ENCODE measurements around the gene TANC1. TPM values are rescaled to one million over a fixed set of nuclear protein-coding genes. Genes with fewer than 3 reads are reported as not detected.
A peak's percentile ranks its signal among the peaks of the same experiment; 100 is the strongest.

The TANC1 gene
- total RNA-seq, 2 experiments from 2014 or later: 0.41 to 0.47 TPM

DNA sequence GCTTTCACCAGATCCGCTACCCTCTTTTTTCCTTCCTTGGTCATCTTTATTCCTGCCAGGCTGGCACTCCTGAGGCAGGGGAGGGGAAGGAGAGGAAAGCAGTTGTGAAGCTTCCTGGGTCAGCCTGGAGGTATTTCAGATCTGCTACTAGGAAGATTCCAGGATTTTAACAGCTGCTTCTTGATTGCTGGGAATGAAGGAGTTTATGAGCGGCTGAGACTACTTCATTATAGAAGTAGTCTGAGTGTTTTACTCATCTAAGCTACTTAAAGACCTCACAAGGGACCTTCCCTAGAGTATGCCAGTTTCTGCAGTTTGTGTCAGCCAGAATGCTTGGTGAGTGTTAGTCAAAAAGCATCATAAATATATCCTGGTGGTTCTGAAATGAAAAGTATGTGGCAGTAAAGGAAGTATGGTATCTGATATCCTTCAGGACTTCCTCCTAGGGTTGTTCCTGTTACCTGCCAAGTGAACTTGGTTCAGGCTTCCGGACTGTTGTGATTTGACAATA lies 1.9 kb downstream of the TANC1 start:
- no peak overlapping the region for H3K27ac Mint-ChIP-seq
- H3K4me3 Mint-ChIP-seq: peak overlapping the region; percentile 81
- CTCF ChIA-PET: no interaction called here
- Histone ChIP-seq H3K27ac (ENCODE audit: low read depth in 1 of 2, low read length in 2 of 2) (no peak overlapping the region), H3K9me3 (ENCODE audit: control insufficient read depth in 1 of 2, insufficient read depth in 1 of 2, low read length in 2 of 2) (no peaks in the 10 kb centered on the region), H3K27me3 (ENCODE audit: control insufficient read depth in 1 of 2, insufficient read depth in 2 of 2, low read length in 2 of 2) (peaks cover 28 to 44% of the 10 kb centered on the region in 2 experiments), H3K4me3 (ENCODE audit: low read length) (peak overlapping the region; percentile 55), H3K36me3 (ENCODE audit: insufficient read depth, low read length) (no peaks in the 10 kb centered on the region), H3K4me1 (ENCODE audit: insufficient read depth, low read length) (peaks cover 23% of the 10 kb centered on the region)
- intact Hi-C loops (cut with DNase I, micrococcal nuclease): no loop called here
- TF ChIP-seq, protein P1, sequence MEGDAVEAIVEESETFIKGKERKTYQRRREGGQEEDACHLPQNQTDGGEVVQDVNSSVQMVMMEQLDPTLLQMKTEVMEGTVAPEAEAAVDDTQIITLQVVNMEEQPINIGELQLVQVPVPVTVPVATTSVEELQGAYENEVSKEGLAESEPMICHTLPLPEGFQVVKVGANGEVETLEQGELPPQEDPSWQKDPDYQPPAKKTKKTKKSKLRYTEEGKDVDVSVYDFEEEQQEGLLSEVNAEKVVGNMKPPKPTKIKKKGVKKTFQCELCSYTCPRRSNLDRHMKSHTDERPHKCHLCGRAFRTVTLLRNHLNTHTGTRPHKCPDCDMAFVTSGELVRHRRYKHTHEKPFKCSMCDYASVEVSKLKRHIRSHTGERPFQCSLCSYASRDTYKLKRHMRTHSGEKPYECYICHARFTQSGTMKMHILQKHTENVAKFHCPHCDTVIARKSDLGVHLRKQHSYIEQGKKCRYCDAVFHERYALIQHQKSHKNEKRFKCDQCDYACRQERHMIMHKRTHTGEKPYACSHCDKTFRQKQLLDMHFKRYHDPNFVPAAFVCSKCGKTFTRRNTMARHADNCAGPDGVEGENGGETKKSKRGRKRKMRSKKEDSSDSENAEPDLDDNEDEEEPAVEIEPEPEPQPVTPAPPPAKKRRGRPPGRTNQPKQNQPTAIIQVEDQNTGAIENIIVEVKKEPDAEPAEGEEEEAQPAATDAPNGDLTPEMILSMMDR (IDR thresholded peaks at IDR 0.05): no peak
- DNase-seq (no peak), ATAC-seq (ENCODE audit: poor library complexity) (no peak)
- H3K4me1 Mint-ChIP-seq (ENCODE audit: low read depth): peaks cover 16% of the 10 kb centered on the region
- POLR2A ChIA-PET: no interaction called here
- H3K27me3 Mint-ChIP-seq: peaks cover 66% of the 10 kb centered on the region
- H3K36me3 Mint-ChIP-seq (ENCODE audit: low read depth): no peaks in the 10 kb centered on the region
- H3K9me3 Mint-ChIP-seq: no peaks in the 10 kb centered on the region

DNA sequence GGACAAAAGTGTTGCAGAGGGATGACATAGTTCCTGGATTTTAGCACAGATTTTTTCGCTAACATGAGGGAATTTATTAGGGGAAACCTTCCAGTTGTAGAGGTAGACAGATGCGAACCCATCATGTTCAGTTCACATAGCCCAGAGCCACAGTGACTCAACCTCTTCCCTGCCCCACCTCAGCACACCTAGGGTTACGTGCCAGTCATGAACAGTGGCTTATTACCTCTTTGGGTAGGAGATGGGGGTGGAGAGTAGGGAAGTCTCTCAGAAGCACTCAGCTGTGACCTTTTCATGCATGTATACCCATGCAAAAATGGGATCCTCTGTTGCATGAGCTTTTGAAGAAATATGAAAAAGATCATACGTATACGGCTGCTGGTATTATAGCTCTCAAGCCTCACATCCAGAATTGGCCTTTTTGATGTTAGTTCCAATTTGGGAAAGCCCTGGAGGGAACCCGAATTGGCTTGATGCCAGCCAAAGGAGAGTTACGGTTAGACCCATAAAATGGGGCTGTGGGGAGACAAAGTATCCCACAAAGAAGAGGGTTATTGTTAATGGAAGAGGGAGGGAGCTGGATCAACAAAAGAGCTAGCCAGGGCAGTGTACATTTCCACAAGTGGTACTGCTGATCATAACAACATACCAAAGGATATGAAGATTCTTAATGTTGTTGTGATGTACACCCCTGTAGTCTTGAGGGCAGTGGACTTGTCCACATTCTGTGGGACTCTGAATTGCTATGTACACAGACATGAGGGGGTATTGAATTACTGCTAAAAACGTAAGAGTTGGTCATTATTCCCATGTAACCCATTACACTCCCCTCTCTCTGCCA lies 4.9 kb downstream of the TANC1 start:
- Histone ChIP-seq H3K27ac (ENCODE audit: low read depth in 1 of 2, low read length in 2 of 2) (no peak overlapping the region), H3K9me3 (ENCODE audit: control insufficient read depth in 1 of 2, insufficient read depth in 1 of 2, low read length in 2 of 2) (no peaks in the 10 kb centered on the region), H3K27me3 (ENCODE audit: control insufficient read depth in 1 of 2, insufficient read depth in 2 of 2, low read length in 2 of 2) (peaks cover 21 to 31% of the 10 kb centered on the region in 2 experiments), H3K4me3 (ENCODE audit: low read length) (no peak overlapping the region), H3K36me3 (ENCODE audit: insufficient read depth, low read length) (no peaks in the 10 kb centered on the region), H3K4me1 (ENCODE audit: insufficient read depth, low read length) (peaks cover 17% of the 10 kb centered on the region)
- Mint-ChIP-seq H3K36me3 (ENCODE audit: low read depth) (no peaks in the 10 kb centered on the region), H3K27me3 (peaks cover 63% of the 10 kb centered on the region), H3K4me3 (no peak overlapping the region), H3K4me1 (ENCODE audit: low read depth) (peaks cover 11% of the 10 kb centered on the region), H3K27ac (no peak overlapping the region), H3K9me3 (no peaks in the 10 kb centered on the region)
- TF ChIP-seq, protein P1 (IDR thresholded peaks at IDR 0.05): no peak
- intact Hi-C loops (cut with DNase I, micrococcal nuclease): no loop called here
- DNase-seq (no peak), ATAC-seq (ENCODE audit: poor library complexity) (no peak)
- CTCF ChIA-PET: no interaction called here
- POLR2A ChIA-PET: no interaction called here

DNA sequence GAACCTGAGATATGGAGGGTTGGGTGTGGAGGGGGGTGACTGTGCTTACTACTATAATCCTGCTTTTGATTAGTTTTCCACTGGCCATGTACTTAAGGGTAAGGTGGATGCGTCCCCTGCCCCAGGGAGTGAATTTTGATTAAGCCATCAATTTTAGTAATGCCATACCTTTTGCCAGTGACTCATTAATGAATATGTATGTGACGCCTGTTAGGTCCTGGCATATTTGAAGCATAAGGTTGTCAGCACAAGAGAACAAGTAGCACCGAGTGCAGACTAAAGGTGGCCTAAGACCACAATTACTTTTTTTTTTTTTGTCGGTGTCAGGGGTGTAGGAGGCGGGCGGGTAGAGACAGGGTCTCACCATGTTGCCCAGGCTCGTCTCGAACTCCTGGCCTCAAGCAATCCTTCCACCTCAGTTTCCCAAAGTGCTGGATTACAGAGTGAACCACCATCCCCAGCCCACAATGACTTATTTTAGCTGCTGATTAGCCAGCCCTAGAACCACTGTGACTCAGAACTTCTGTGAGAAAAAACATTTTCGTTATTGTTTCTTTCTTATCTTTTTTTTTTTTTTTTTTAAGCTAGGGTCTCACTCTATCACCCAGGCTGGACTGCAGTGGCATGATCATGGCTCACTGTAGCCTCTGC lies 7.0 kb downstream of the TANC1 start:
- TF ChIP-seq, protein P1 (IDR thresholded peaks at IDR 0.05): no peak
- H3K36me3 Mint-ChIP-seq (ENCODE audit: low read depth): no peaks in the 10 kb centered on the region
- no peaks in the 10 kb centered on the region for H3K36me3 ChIP-seq (ENCODE audit: insufficient read depth, low read length)
- H3K9me3 ChIP-seq (ENCODE audit: control insufficient read depth in 1 of 2, insufficient read depth in 1 of 2, low read length in 2 of 2): no peaks in the 10 kb centered on the region
- intact Hi-C loops (cut with DNase I, micrococcal nuclease): no loop called here
- peaks cover 55% of the 10 kb centered on the region for H3K27me3 Mint-ChIP-seq
- ChIA-PET CTCF (no interaction called here), POLR2A (no interaction called here)
- ATAC-seq (ENCODE audit: poor library complexity) (no peak), DNase-seq (no peak)
- no peaks in the 10 kb centered on the region for H3K9me3 Mint-ChIP-seq
- peaks cover 9 to 13% of the 10 kb centered on the region in 2 experiments for H3K27me3 ChIP-seq (ENCODE audit: control insufficient read depth in 1 of 2, insufficient read depth in 2 of 2, low read length in 2 of 2)
- H3K4me1 ChIP-seq (ENCODE audit: insufficient read depth, low read length): no peaks in the 10 kb centered on the region
- H3K4me3 ChIP-seq (ENCODE audit: low read length): no peak overlapping the region
- H3K4me3 Mint-ChIP-seq: no peak overlapping the region
- no peak overlapping the region for H3K27ac Mint-ChIP-seq
- H3K4me1 Mint-ChIP-seq (ENCODE audit: low read depth): peaks cover 3% of the 10 kb centered on the region
- no peak overlapping the region for H3K27ac ChIP-seq (ENCODE audit: low read depth in 1 of 2, low read length in 2 of 2)

Data from CD4-positive, alpha-beta T cell (primary cell).